NOMO-1 treated with dmso at 0.1 percent for 144 hours (cell line): Measurements from ENCODE around the gene GIMAP5.

Experiments used
- DNase-seq: peaks from one replicate; lab custom pipeline; 2025; ENCODE audit not compliant: unreplicated experiment; lab: John Stamatoyannopoulos, UW

Gene GIMAP5

GRCh38 chr7:150737265-150738055 is at the start of gene GIMAP5:
TSS of gene GIMAP5 (plus strand) at chr7:150737418. CDS start at chr7:150740885, 3,467 bp downstream.
- DNase-seq: no peak

GRCh38 chr7:150688630-150689029 is 48.6 kb upstream of the GIMAP5 start:
- DNase-seq: no peak

GRCh38 chr7:150695654-150696053 is 41.6 kb upstream of the GIMAP5 start:
- DNase-seq: no peak

- no peak for DNase-seq
These were observed 34.0 kb upstream of the GIMAP5 start for GRCh38 chr7:150703209-150703608.

GRCh38 chr7:150715293-150715692 is 21.9 kb upstream of the GIMAP5 start:
- no peak for DNase-seq

- DNase-seq: no peak
These were observed 21.5 kb upstream of the GIMAP5 start for GRCh38 chr7:150715738-150716137.

GRCh38 chr7:150716368-150716767 is 20.9 kb upstream of the GIMAP5 start, which contains the start of gene GIMAP1:
TSS of gene GIMAP1 (plus strand) at chr7:150716613. CDS start at chr7:150719048, 2,435 bp downstream.
- DNase-seq: peak; percentile 41

GRCh38 chr7:150716939-150717338 is 20.3 kb upstream of the GIMAP5 start:
- no peak for DNase-seq

GRCh38 chr7:150717814-150718420 is 19.3 kb upstream of the GIMAP5 start:
- no peak for DNase-seq

- DNase-seq: no peak
These were observed 17.8 kb upstream of the GIMAP5 start for GRCh38 chr7:150719436-150719835.

- no peak for DNase-seq
These were observed 17.0 kb upstream of the GIMAP5 start for GRCh38 chr7:150719960-150720891.

- no peak for DNase-seq
These were observed 15.2 kb upstream of the GIMAP5 start for GRCh38 chr7:150721970-150722373.

GRCh38 chr7:150722431-150722931 is 14.7 kb upstream of the GIMAP5 start:
- DNase-seq: no peak

- DNase-seq: no peak
These were observed 13.8 kb upstream of the GIMAP5 start for GRCh38 chr7:150723467-150723866.

- DNase-seq: no peak
These were observed 9.8 kb upstream of the GIMAP5 start for GRCh38 chr7:150727381-150727780.

- DNase-seq: no peak
These were observed 9.2 kb upstream of the GIMAP5 start for GRCh38 chr7:150728011-150728410.

GRCh38 chr7:150728609-150729008 is 8.6 kb upstream of the GIMAP5 start:
- no peak for DNase-seq

GRCh38 chr7:150731916-150732315 is 5.3 kb upstream of the GIMAP5 start:
- DNase-seq: no peak

- no peak for DNase-seq
These were observed 4.3 kb upstream of the GIMAP5 start for GRCh38 chr7:150732786-150733481.

- no peak for DNase-seq
These were observed 3.6 kb upstream of the GIMAP5 start for GRCh38 chr7:150733482-150734095.
